Natural killer cell (primary cell): ENCODE results near the gene TCP10L. TPM values are rescaled to one million over a fixed set of nuclear protein-coding genes. Genes with fewer than 3 reads are reported as not detected.

ENCODE experiments used
- ATAC-seq, 3 donors: fragments of 150-1000 bp in 2 of 3; fragments of 200-7000 bp in 1 of 3; cut with Tn5 transposase; 1 replicate in 1 of 3; 2 replicates in 2 of 3; pipeline ENCODE4 v1.10.0; 2021; ENCODE audit warnings: mild to moderate bottlenecking in 2 of 3, moderate library complexity in 2 of 3
- DNase-seq, 2 donors: peaks; one replicate each; pipeline versions ENCODE4 v3.0.0 to v3.0.0-alpha.2; 2013 to 2021; ENCODE audit warnings: mixed read lengths in 1 of 2
- H3K27ac ChIP-seq: one replicate; pipeline ENCODE4 v1.5.1; 2013; ENCODE audit warnings: mild to moderate bottlenecking, low read length
- H3K27me3 ChIP-seq: one replicate; pipeline ENCODE4 v1.6.1; 2013; ENCODE audit warnings: low read length; ENCODE audit not compliant: control insufficient read depth, insufficient read depth
- H3K36me3 ChIP-seq: one replicate; pipeline ENCODE4 v1.6.1; 2013; ENCODE audit warnings: low read length; ENCODE audit not compliant: control insufficient read depth, insufficient read depth
- H3K4me1 ChIP-seq: one replicate; pipeline ENCODE4 v1.6.1; 2013; ENCODE audit warnings: low read length; ENCODE audit not compliant: control insufficient read depth, insufficient read depth
- H3K4me3 ChIP-seq: one replicate; pipeline ENCODE4 v1.5.1; 2013; ENCODE audit warnings: low read length
- H3K9me3 ChIP-seq: one replicate; pipeline ENCODE4 v1.6.1; 2013; ENCODE audit warnings: low read length; ENCODE audit not compliant: control insufficient read depth, insufficient read depth
- H3K27ac Mint-ChIP-seq, 2 donors: one replicate each; pipeline ENCODE4 v1.8.0; 2022; ENCODE audit warnings: mild to moderate bottlenecking in 2 of 2, mixed read lengths in 2 of 2, moderate library complexity in 1 of 2
- H3K27me3 Mint-ChIP-seq, 2 donors: one replicate each; pipeline ENCODE4 v1.8.0; 2022; ENCODE audit warnings: low read depth in 2 of 2, mixed read lengths in 2 of 2
- H3K36me3 Mint-ChIP-seq: one replicate; pipeline ENCODE4 v1.8.0; 2022; ENCODE audit warnings: mixed read lengths
- H3K4me1 Mint-ChIP-seq, 2 donors: one replicate each; pipeline ENCODE4 v1.8.0; 2022; ENCODE audit warnings: mixed read lengths in 2 of 2
- H3K4me3 Mint-ChIP-seq: one replicate; pipeline ENCODE4 v1.8.0; 2022; ENCODE audit warnings: mild to moderate bottlenecking, moderate library complexity, mixed read lengths
- H3K9me3 Mint-ChIP-seq, 2 donors: one replicate each; pipeline ENCODE4 v1.8.0; 2022; ENCODE audit warnings: mixed read lengths in 2 of 2
- CTCF ChIP-seq: fragments of 200-600 bp; IDR thresholded peaks from one replicate; pipeline ENCODE4 v1.8.0; 2022; ENCODE audit warnings: antibody characterized with exemption
- WGBS: methylation state at CpG from one replicate; pipeline ENCODE4 v1.1.7; 2013; ENCODE audit warnings: missing lambda C conversion rate; ENCODE audit not compliant: insufficient coverage; 5-methylcytosine and 5-hydroxymethylcytosine counted together
- intact Hi-C: fragments of 100-400 bp; cut with micrococcal nuclease; formaldehyde crosslinking; loops from one replicate; pipeline ENCODE4 v1.14.2; 2022
- total RNA-seq, 4 donors: library from RNA; stranded (reverse); fragments of 120-200 nt in 1 of 4; gene quantifications; one replicate each; pipeline versions ENCODE4 v1.2.3 to v1.2.4, GENCODE V29; 2013 to 2022

The TCP10L gene
- total RNA-seq, 3 donors from 2014 or later (not counting 1 experiment from before 2014, with no cell fraction given) = 0.47 to 1.3 (median 0.93) TPM

DNA sequence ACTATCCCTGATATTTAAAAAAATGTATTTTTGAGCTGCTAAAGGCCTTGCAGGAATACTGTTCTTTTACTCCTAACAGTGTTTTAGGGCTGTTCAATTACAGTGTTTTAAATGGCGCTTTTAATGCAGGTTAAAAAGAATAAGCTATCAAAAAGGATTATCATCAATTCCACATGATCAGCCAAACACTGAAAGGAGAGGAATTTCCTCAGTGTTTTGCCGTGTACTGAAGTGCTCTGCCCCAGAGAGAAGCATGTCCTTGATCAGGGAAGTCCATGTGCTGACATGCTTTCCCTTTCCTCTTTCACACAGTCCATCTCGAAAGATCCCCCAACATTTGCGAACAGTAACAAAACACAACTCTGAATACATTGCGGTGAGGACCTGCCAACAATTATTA is 23.5 kb upstream of the TCP10L start:
- ATAC-seq (no peak), DNase-seq (no peak)
- no peak overlapping the region for H3K4me3 ChIP-seq
- Mint-ChIP-seq H3K27ac (no peak overlapping the region), H3K27me3 (no peaks in the 10 kb centered on the region), H3K4me1 (peaks cover 14 to 29% of the 10 kb centered on the region in 2 donors), H3K36me3 (peaks cover 19% of the 10 kb centered on the region), H3K9me3 (no peaks in the 10 kb centered on the region), H3K4me3 (no peak overlapping the region)
- H3K4me1 ChIP-seq = peaks cover 18% of the 10 kb centered on the region
- no peak overlapping the region for H3K27ac ChIP-seq
- no peaks in the 10 kb centered on the region for H3K27me3 ChIP-seq
- no peaks in the 10 kb centered on the region for H3K9me3 ChIP-seq
- 98% methylated on average over 5 of the region's 5 CpGs for WGBS
- no peak for TF ChIP-seq CTCF
- intact Hi-C loops = no loop called here
- peaks cover 45% of the 10 kb centered on the region for H3K36me3 ChIP-seq

DNA sequence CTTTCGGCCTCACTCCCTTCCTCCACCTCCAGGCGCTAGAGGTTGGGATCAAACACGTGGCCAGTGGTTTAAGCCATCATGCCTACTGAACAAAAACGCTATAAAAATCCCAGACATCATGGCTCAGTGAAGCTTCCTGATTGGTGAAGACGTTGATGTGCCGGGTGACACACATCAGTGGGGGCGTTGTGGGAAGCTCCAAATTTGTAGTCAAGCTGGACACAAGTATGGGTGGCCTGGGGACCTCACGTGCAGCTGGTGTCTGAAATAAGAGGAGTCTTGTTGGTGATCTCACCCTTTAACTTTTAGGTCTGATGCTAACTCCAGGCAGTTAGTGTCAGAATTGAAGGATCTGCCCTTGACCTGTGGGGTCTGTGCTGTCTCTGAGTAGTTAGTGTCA is 20.1 kb upstream of the TCP10L start:
- Mint-ChIP-seq H3K4me1 (peaks cover 0 to 15% of the 10 kb centered on the region in 2 donors), H3K27ac (peak overlapping the region in 1 of 2 donors; percentile 68), H3K36me3 (peaks cover 19% of the 10 kb centered on the region), H3K27me3 (no peaks in the 10 kb centered on the region), H3K4me3 (no peak overlapping the region), H3K9me3 (no peaks in the 10 kb centered on the region)
- Histone ChIP-seq H3K4me1 (no peaks in the 10 kb centered on the region), H3K36me3 (peaks cover 69% of the 10 kb centered on the region), H3K9me3 (no peaks in the 10 kb centered on the region), H3K4me3 (no peak overlapping the region), H3K27me3 (no peaks in the 10 kb centered on the region), H3K27ac (no peak overlapping the region)
- TF ChIP-seq CTCF = no peak
- intact Hi-C loops = no loop called here
- WGBS = 96% methylated on average over 8 of the region's 8 CpGs
- no peak for ATAC-seq
- no peak for DNase-seq

DNA sequence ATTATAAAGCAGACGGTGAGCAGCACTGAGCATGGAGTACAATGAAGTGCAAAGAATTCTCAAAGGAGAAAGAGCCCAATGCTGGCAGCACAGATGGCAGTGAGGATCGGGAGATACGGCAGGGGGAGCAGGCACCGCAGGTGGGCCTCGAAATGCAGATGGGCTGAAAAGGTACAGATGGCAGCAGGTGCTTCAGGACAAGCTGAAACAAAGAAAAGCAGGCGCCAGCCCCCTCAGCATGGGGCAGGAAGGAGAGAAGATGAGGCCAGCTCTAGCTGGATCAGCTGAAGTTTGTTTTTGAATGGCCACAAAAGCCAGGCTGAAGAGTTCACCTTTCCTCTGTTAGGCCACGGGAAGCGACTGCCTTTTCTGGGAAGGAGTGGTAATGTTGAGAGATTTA is 19.1 kb upstream of the TCP10L start:
- H3K4me3 Mint-ChIP-seq = no peak overlapping the region
- 97% methylated on average over 8 of the region's 8 CpGs for WGBS
- H3K27me3 Mint-ChIP-seq = no peaks in the 10 kb centered on the region
- Histone ChIP-seq H3K4me3 (no peak overlapping the region), H3K27me3 (no peaks in the 10 kb centered on the region), H3K36me3 (peaks cover 68% of the 10 kb centered on the region), H3K4me1 (no peaks in the 10 kb centered on the region), H3K27ac (no peak overlapping the region), H3K9me3 (no peaks in the 10 kb centered on the region)
- DNase-seq (no peak), ATAC-seq (no peak)
- no peak overlapping the region for H3K27ac Mint-ChIP-seq
- TF ChIP-seq CTCF = no peak
- intact Hi-C loops = no loop called here
- peaks cover 23% of the 10 kb centered on the region for H3K36me3 Mint-ChIP-seq
- H3K9me3 Mint-ChIP-seq = no peaks in the 10 kb centered on the region
- H3K4me1 Mint-ChIP-seq = peaks cover 0 to 10% of the 10 kb centered on the region in 2 donors

DNA sequence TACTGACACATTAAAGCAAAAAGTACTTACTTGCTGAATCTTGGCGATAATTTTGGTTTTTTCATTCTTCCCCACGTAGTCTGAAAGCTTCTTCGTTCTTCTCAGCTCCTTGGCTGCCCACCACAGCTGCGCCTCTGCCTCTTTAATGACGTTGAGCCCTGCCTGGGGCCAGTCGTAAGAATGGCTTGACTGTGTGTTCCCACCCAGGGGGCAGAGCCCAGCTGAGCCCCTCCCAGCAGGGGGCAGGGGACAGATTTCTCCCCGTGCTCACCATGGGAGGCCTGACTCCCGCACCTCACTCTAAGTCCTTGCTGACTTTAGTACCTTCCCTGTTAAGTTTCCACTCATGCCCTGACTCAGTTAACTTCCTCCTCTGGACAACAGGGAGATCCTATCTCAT is 17.8 kb upstream of the TCP10L start:
- H3K4me3 ChIP-seq = no peak overlapping the region
- H3K9me3 ChIP-seq = no peaks in the 10 kb centered on the region
- ATAC-seq = no peak
- Mint-ChIP-seq H3K36me3 (peaks cover 28% of the 10 kb centered on the region), H3K27ac (no peak overlapping the region), H3K4me1 (peaks cover 0 to 10% of the 10 kb centered on the region in 2 donors), H3K27me3 (no peaks in the 10 kb centered on the region), H3K4me3 (no peak overlapping the region), H3K9me3 (no peaks in the 10 kb centered on the region)
- no peak for TF ChIP-seq CTCF
- intact Hi-C loops = no loop called here
- no peaks in the 10 kb centered on the region for H3K27me3 ChIP-seq
- H3K27ac ChIP-seq = no peak overlapping the region
- no peaks in the 10 kb centered on the region for H3K4me1 ChIP-seq
- DNase-seq = no peak
- peaks cover 66% of the 10 kb centered on the region for H3K36me3 ChIP-seq
- WGBS = 94% methylated on average over 8 of the region's 8 CpGs
